ENCODE results near the gene RAP1GAP2. TPM values are rescaled to one million over a fixed set of nuclear protein-coding genes. Genes with fewer than 3 reads are reported as not detected.

Gene RAP1GAP2
- polyA plus RNA-seq, 4 donors, result 4.9 to 24.6 (median 8.4) TPM

DNA sequence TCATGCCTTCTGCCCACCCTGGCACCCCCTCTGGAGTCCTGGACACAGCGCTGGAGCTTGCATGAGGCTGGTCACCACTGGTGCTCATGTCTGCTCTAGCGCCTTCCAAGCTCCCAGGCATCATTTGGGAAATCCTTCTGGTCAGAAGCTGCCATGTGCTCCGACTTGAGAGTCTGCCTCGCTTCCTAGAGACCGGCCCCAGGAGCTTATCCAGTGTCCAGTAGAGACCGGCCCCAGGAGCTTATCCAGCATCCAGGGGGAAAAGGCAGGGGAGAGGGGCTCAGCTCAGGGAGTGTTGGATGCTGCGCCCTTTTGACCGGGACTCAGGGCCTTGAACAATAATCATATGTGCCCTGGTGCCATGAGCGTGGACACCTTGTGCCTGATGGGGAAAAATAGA lies 106.3 kb downstream of the RAP1GAP2 start:
- no peak for FAIRE-seq
- H3K36me3 ChIP-seq (ENCODE audit: control insufficient read depth in 3 of 3, insufficient read depth in 2 of 3, low read depth in 1 of 3, low read length in 3 of 3), result peaks cover 0 to 30% (median 0%) of the 10 kb centered on the region in 3 donors
- H3K4me1 ChIP-seq (ENCODE audit: control insufficient read depth in 3 of 3, insufficient read depth in 2 of 3, low read depth in 1 of 3, low read length in 2 of 3), result peaks cover 0 to 30% (median 0%) of the 10 kb centered on the region in 3 donors
- peak overlapping the region in 1 of 3 donors; percentile 60 for H3K27ac ChIP-seq (ENCODE audit: low read depth in 1 of 3, low read length in 2 of 3)
- H3K4me3 ChIP-seq (ENCODE audit: low read depth in 1 of 3, low read length in 3 of 3), result no peak overlapping the region
- H3K9me3 ChIP-seq (ENCODE audit: control insufficient read depth in 2 of 2, insufficient read depth in 1 of 2, low read depth in 1 of 2, low read length in 1 of 2), result peaks cover 0 to 8% of the 10 kb centered on the region in 2 donors
- H3K27me3 ChIP-seq (ENCODE audit: control insufficient read depth in 3 of 3, insufficient read depth in 3 of 3, low read length in 3 of 3), result no peaks in the 10 kb centered on the region
- WGBS, 3 donors, result 88 to 94% (median 93%) methylated on average over 8 to 9 of the region's 9 CpGs
- no peak for DNase-seq

GRCh38 chr17:2903193-2903974 lies 107.1 kb downstream of the RAP1GAP2 start:
- WGBS, 3 donors, result 51 to 72% (median 61%) methylated on average over 8 of the region's 8 CpGs
- H3K36me3 ChIP-seq (ENCODE audit: control insufficient read depth in 3 of 3, insufficient read depth in 2 of 3, low read depth in 1 of 3, low read length in 3 of 3), result peaks cover 0 to 37% (median 0%) of the 10 kb centered on the region in 3 donors
- H3K9me3 ChIP-seq (ENCODE audit: control insufficient read depth in 2 of 2, insufficient read depth in 1 of 2, low read depth in 1 of 2, low read length in 1 of 2), result peaks cover 0 to 8% of the 10 kb centered on the region in 2 donors
- no peak for FAIRE-seq
- H3K4me1 ChIP-seq (ENCODE audit: control insufficient read depth in 3 of 3, insufficient read depth in 2 of 3, low read depth in 1 of 3, low read length in 2 of 3), result peaks cover 0 to 30% (median 0%) of the 10 kb centered on the region in 3 donors
- DNase-seq, result peak; percentile 21 to 24
- H3K27ac ChIP-seq (ENCODE audit: low read depth in 1 of 3, low read length in 2 of 3), result peak overlapping the region in 1 of 3 donors; percentile 60
- no peaks in the 10 kb centered on the region for H3K27me3 ChIP-seq (ENCODE audit: control insufficient read depth in 3 of 3, insufficient read depth in 3 of 3, low read length in 3 of 3)
- no peak overlapping the region for H3K4me3 ChIP-seq (ENCODE audit: low read depth in 1 of 3, low read length in 3 of 3)

DNA sequence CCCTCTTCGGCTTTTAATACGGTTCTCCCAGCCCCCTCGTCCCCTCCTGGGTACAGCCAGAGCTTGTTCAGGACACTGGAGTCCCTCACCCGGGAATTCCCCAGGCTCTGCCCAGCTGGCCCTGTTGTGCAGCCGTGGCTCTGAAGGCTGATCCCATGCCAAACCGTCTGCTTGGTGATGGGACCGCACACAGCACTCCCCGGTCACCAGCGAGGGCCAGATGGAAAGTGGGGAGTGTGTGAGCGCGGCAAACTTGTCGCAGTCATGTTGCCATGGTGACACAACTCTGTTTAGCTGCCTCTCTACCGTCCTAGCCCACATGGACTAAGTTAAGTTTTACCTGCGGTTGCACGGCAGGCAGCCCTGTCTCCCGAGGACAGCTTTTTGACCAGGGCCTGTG lies 107.9 kb downstream of the RAP1GAP2 start:
- WGBS, 3 donors, result 19 to 48% (median 29%) methylated on average over 16 of the region's 16 CpGs
- Histone ChIP-seq H3K36me3 (ENCODE audit: control insufficient read depth in 3 of 3, insufficient read depth in 2 of 3, low read depth in 1 of 3, low read length in 3 of 3) (peaks cover 0 to 45% (median 0%) of the 10 kb centered on the region in 3 donors), H3K9me3 (ENCODE audit: control insufficient read depth in 2 of 2, insufficient read depth in 1 of 2, low read depth in 1 of 2, low read length in 1 of 2) (peaks cover 0 to 8% of the 10 kb centered on the region in 2 donors), H3K4me1 (ENCODE audit: control insufficient read depth in 3 of 3, insufficient read depth in 2 of 3, low read depth in 1 of 3, low read length in 2 of 3) (peaks cover 0 to 30% (median 0%) of the 10 kb centered on the region in 3 donors), H3K27me3 (ENCODE audit: control insufficient read depth in 3 of 3, insufficient read depth in 3 of 3, low read length in 3 of 3) (no peaks in the 10 kb centered on the region), H3K27ac (ENCODE audit: low read depth in 1 of 3, low read length in 2 of 3) (peak overlapping the region in 1 of 3 donors; percentile 60), H3K4me3 (ENCODE audit: low read depth in 1 of 3, low read length in 3 of 3) (no peak overlapping the region)
- DNase-seq (peak; percentile 49 to 77), FAIRE-seq (no peak)

DNA sequence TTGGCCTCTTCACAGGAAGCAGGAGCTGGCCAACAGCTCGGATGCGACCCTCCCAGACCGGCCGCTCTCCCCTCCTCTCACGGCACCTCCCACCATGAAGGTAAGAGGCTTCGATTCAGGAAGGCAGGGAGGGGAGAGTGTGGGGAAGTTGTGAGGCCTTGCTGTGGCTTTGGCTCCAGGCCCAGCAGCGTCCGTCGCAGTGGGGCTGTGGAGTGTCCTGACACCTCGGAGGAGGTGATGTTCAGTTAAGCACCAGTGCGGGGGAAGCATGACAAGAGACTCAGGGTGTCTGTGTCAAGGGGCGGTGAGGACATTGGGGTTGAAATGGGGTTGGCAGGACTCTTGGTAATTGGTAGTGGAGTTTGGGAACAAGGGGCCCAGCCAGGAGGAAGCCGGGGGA lies 109.0 kb downstream of the RAP1GAP2 start:
- no peak for FAIRE-seq
- no peak for DNase-seq
- peaks cover 0 to 46% (median 0%) of the 10 kb centered on the region in 3 donors for H3K36me3 ChIP-seq (ENCODE audit: control insufficient read depth in 3 of 3, insufficient read depth in 2 of 3, low read depth in 1 of 3, low read length in 3 of 3)
- no peaks in the 10 kb centered on the region for H3K27me3 ChIP-seq (ENCODE audit: control insufficient read depth in 3 of 3, insufficient read depth in 3 of 3, low read length in 3 of 3)
- peaks cover 0 to 30% (median 0%) of the 10 kb centered on the region in 3 donors for H3K4me1 ChIP-seq (ENCODE audit: control insufficient read depth in 3 of 3, insufficient read depth in 2 of 3, low read depth in 1 of 3, low read length in 2 of 3)
- 70 to 86% (median 80%) methylated on average over 13 of the region's 13 CpGs for WGBS, 3 donors
- no peak overlapping the region for H3K27ac ChIP-seq (ENCODE audit: low read depth in 1 of 3, low read length in 2 of 3)
- H3K4me3 ChIP-seq (ENCODE audit: low read depth in 1 of 3, low read length in 3 of 3), result no peak overlapping the region
- peaks cover 0 to 8% of the 10 kb centered on the region in 2 donors for H3K9me3 ChIP-seq (ENCODE audit: control insufficient read depth in 2 of 2, insufficient read depth in 1 of 2, low read depth in 1 of 2, low read length in 1 of 2)

DNA sequence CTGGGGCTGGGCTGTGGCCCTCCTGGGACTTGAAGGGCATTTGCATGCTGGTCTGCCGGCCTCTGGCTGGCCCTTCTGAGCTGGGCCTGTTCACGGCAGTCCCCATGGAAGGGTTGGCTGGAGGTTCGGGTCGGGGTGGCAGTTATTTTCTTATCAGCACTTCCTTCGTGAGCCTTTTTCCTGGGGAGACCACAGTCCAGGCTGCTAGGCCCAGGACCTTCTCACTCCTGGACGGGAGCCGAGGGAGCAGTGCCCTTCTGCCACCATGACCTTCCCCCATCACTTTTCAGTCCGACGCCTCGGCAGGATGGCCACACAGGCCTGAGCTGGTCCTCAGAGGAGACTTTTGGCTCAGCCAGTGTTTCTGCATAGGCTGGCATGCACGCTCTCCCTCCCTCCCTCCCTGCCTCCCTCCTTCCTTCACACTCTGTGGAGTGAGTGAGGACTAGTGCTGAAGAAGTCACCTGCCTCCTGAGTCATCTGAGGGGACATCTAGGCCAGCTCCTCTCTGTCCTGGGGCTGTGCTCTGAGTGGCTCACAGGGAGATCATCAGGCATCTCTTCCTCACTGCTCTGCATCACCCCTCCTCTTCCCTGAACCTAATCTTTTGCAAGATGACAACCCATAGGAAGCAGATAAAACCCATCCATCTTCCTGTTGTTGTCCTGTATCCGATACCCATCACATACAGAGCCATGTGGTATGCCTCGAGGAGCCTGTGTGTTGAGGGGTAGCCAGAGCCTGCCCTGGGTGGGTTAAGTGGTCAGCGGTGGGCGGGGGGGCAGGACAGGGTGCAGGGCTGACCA lies 109.7 kb downstream of the RAP1GAP2 start:
- Histone ChIP-seq H3K27me3 (ENCODE audit: control insufficient read depth in 3 of 3, insufficient read depth in 3 of 3, low read length in 3 of 3) (no peaks in the 10 kb centered on the region), H3K4me3 (ENCODE audit: low read depth in 1 of 3, low read length in 3 of 3) (no peak overlapping the region), H3K4me1 (ENCODE audit: control insufficient read depth in 3 of 3, insufficient read depth in 2 of 3, low read depth in 1 of 3, low read length in 2 of 3) (peaks cover 0 to 25% (median 0%) of the 10 kb centered on the region in 3 donors), H3K9me3 (ENCODE audit: control insufficient read depth in 2 of 2, insufficient read depth in 1 of 2, low read depth in 1 of 2, low read length in 1 of 2) (peaks cover 0 to 8% of the 10 kb centered on the region in 2 donors), H3K36me3 (ENCODE audit: control insufficient read depth in 3 of 3, insufficient read depth in 2 of 3, low read depth in 1 of 3, low read length in 3 of 3) (peaks cover 0 to 48% (median 0%) of the 10 kb centered on the region in 3 donors), H3K27ac (ENCODE audit: low read depth in 1 of 3, low read length in 2 of 3) (no peak overlapping the region)
- WGBS, 3 donors, result 68 to 78% (median 76%) methylated on average over 14 to 15 of the region's 15 CpGs
- FAIRE-seq (no peak), DNase-seq (no peak)

- FAIRE-seq (no peak), DNase-seq (no peak)
- Histone ChIP-seq H3K4me1 (ENCODE audit: control insufficient read depth in 3 of 3, insufficient read depth in 2 of 3, low read depth in 1 of 3, low read length in 2 of 3) (peaks cover 0 to 19% (median 0%) of the 10 kb centered on the region in 3 donors), H3K27ac (ENCODE audit: low read depth in 1 of 3, low read length in 2 of 3) (no peak overlapping the region), H3K4me3 (ENCODE audit: low read depth in 1 of 3, low read length in 3 of 3) (no peak overlapping the region), H3K9me3 (ENCODE audit: control insufficient read depth in 2 of 2, insufficient read depth in 1 of 2, low read depth in 1 of 2, low read length in 1 of 2) (peaks cover 0 to 5% of the 10 kb centered on the region in 2 donors), H3K36me3 (ENCODE audit: control insufficient read depth in 3 of 3, insufficient read depth in 2 of 3, low read depth in 1 of 3, low read length in 3 of 3) (peaks cover 0 to 49% (median 0%) of the 10 kb centered on the region in 3 donors), H3K27me3 (ENCODE audit: control insufficient read depth in 3 of 3, insufficient read depth in 3 of 3, low read length in 3 of 3) (no peaks in the 10 kb centered on the region)
- 86 to 95% (median 87%) methylated on average over 6 of the region's 6 CpGs for WGBS, 3 donors
Measured at GRCh38 chr17:2906901-2907300, 110.7 kb downstream of the RAP1GAP2 start.

DNA sequence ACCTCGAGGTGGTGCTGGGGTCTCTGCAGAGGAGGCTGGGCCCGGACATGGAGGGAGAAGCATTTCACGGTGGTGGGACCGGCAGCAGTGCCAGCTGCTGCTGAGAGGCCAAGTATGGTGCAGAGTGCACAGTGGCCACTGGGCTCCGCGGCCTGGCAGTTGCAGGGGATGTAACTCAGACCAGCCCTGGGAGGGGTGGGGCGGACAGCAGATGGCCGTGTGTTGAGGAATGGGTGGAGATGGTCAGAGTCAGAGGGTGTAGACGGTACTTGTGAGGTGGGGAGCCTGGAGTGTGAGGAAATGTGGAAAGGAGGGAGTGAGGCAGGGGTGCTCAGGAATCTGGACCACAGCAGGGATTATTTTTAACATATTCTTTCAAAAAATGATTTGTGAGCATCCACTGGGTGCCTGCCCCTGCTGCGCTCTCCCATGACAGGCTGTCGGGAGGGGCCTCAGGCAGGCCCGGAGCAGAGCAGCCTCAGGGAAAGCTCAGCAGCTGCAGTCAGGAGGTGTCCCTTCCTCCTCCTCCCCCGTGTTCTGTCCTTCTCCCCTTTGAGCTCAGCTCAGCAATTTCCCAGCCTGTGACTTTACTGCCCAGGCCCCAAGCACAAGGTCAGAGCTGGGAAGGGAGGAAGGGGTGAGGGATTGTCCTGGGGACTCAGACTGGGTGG lies 113.1 kb downstream of the RAP1GAP2 start:
- DNase-seq, result peak in 1 of 2 donors; percentile 43
- peak overlapping the region in 1 of 3 donors; percentile 42 for H3K27ac ChIP-seq (ENCODE audit: low read depth in 1 of 3, low read length in 2 of 3)
- H3K27me3 ChIP-seq (ENCODE audit: control insufficient read depth in 3 of 3, insufficient read depth in 3 of 3, low read length in 3 of 3), result no peaks in the 10 kb centered on the region
- H3K9me3 ChIP-seq (ENCODE audit: control insufficient read depth in 2 of 2, insufficient read depth in 1 of 2, low read depth in 1 of 2, low read length in 1 of 2), result peaks cover 0 to 4% of the 10 kb centered on the region in 2 donors
- no peak overlapping the region for H3K4me3 ChIP-seq (ENCODE audit: low read depth in 1 of 3, low read length in 3 of 3)
- peaks cover 0 to 3% (median 0%) of the 10 kb centered on the region in 3 donors for H3K4me1 ChIP-seq (ENCODE audit: control insufficient read depth in 3 of 3, insufficient read depth in 2 of 3, low read depth in 1 of 3, low read length in 2 of 3)
- H3K36me3 ChIP-seq (ENCODE audit: control insufficient read depth in 3 of 3, insufficient read depth in 2 of 3, low read depth in 1 of 3, low read length in 3 of 3), result peaks cover 0 to 48% (median 0%) of the 10 kb centered on the region in 3 donors
- FAIRE-seq, result no peak
- 69 to 72% (median 70%) methylated on average over 13 of the region's 13 CpGs for WGBS, 3 donors

GRCh38 chr17:2909846-2910234 lies 113.6 kb downstream of the RAP1GAP2 start:
- peaks cover 0 to 48% (median 0%) of the 10 kb centered on the region in 3 donors for H3K36me3 ChIP-seq (ENCODE audit: control insufficient read depth in 3 of 3, insufficient read depth in 2 of 3, low read depth in 1 of 3, low read length in 3 of 3)
- WGBS, 3 donors, result 77 to 89% (median 81%) methylated on average over 4 of the region's 4 CpGs
- H3K4me3 ChIP-seq (ENCODE audit: low read depth in 1 of 3, low read length in 3 of 3), result no peak overlapping the region
- H3K4me1 ChIP-seq (ENCODE audit: control insufficient read depth in 3 of 3, insufficient read depth in 2 of 3, low read depth in 1 of 3, low read length in 2 of 3), result no peaks in the 10 kb centered on the region
- H3K27me3 ChIP-seq (ENCODE audit: control insufficient read depth in 3 of 3, insufficient read depth in 3 of 3, low read length in 3 of 3), result no peaks in the 10 kb centered on the region
- DNase-seq, result no peak
- FAIRE-seq, result no peak
- H3K9me3 ChIP-seq (ENCODE audit: control insufficient read depth in 2 of 2, insufficient read depth in 1 of 2, low read depth in 1 of 2, low read length in 1 of 2), result peaks cover 0 to 4% of the 10 kb centered on the region in 2 donors
- H3K27ac ChIP-seq (ENCODE audit: low read depth in 1 of 3, low read length in 2 of 3), result peak overlapping the region in 1 of 3 donors; percentile 42
